Neural cell (in vitro differentiated cells): Measurements from ENCODE around the gene PCDH9. TPM values are rescaled to one million over a fixed set of nuclear protein-coding genes. Genes with fewer than 3 reads are reported as not detected.

Experiments used
- H2AFZ ChIP-seq: fragments of 200-600, 300-800 bp; sonication (generic), shearing (Covaris generic); 2 replicates; pipeline ENCODE4 v1.6.0; 2014; ENCODE audit warnings: low read depth, mild to moderate bottlenecking, antibody characterized with exemption, low read length, moderate library complexity
- H3F3A ChIP-seq: fragments of 200-600 bp; shearing (Covaris generic); 2 replicates; pipeline ENCODE4 v1.6.1; 2016; ENCODE audit warnings: mild to moderate bottlenecking, moderate library complexity, mixed read lengths, antibody characterized with exemption, low read length; ENCODE audit not compliant: insufficient read depth, poor library complexity, severe bottlenecking
- H3K27ac ChIP-seq: fragments of 200-600, 300-800 bp; sonication (generic), shearing (Covaris generic); 2 replicates; pipeline ENCODE4 v1.5.1; 2014; ENCODE audit warnings: mild to moderate bottlenecking, low read length, moderate library complexity
- H3K27me3 ChIP-seq: fragments of 300-800, 200-600 bp; sonication (generic), shearing (Covaris generic); 2 replicates; pipeline ENCODE4 v1.6.0; 2014; ENCODE audit warnings: mild to moderate bottlenecking, low read depth, low read length, moderate library complexity; ENCODE audit not compliant: insufficient read depth
- H3K36me3 ChIP-seq: fragments of 300-800, 200-600 bp; sonication (generic), shearing (Covaris generic); 2 replicates; pipeline ENCODE4 v1.5.1; 2014; ENCODE audit warnings: mild to moderate bottlenecking, antibody characterized with exemption, low read length, moderate library complexity; ENCODE audit not compliant: insufficient read depth
- H3K4me2 ChIP-seq: fragments of 300-800, 200-600 bp; sonication (generic), shearing (Covaris generic); 2 replicates; pipeline ENCODE4 v1.6.0; 2014; ENCODE audit warnings: mild to moderate bottlenecking, low read length
- H3K4me3 ChIP-seq: fragments of 300-800, 200-600 bp; sonication (generic), shearing (Covaris generic); 2 replicates; pipeline ENCODE4 v1.5.1; 2014; ENCODE audit warnings: mild to moderate bottlenecking, low read length, moderate library complexity
- H3K79me2 ChIP-seq: fragments of 200-600 bp; shearing (Covaris generic); replicated peaks from 2 replicates; pipeline ENCODE4 v1.6.0; 2014; ENCODE audit warnings: mild to moderate bottlenecking, low read length, moderate library complexity; ENCODE audit not compliant: insufficient read depth
- H3K9ac ChIP-seq: fragments of 300-800, 200-600 bp; sonication (generic), shearing (Covaris generic); 2 replicates; pipeline ENCODE4 v1.6.1; 2016; ENCODE audit warnings: mild to moderate bottlenecking, low read length, mixed read lengths
- H3K9me2 ChIP-seq: fragments of 200-600 bp; shearing (Covaris generic); 2 replicates; pipeline ENCODE4 v1.6.1; 2016; ENCODE audit warnings: mild to moderate bottlenecking, low read length, mixed read lengths; ENCODE audit not compliant: insufficient read depth
- H3K9me3 ChIP-seq: fragments of 200-600, 300-800 bp; sonication (generic), shearing (Covaris generic); 2 replicates; pipeline ENCODE4 v1.6.1; 2016; ENCODE audit warnings: mild to moderate bottlenecking, mixed run types, low read length, moderate library complexity, mixed read lengths
- H4K20me1 ChIP-seq: fragments of 200-600 bp; shearing (Covaris generic); 2 replicates; pipeline ENCODE4 v1.6.1; 2016; ENCODE audit warnings: mild to moderate bottlenecking, mixed run types; ENCODE audit not compliant: insufficient read depth
- EP300 ChIP-seq: fragments of 450-650 bp; conservative IDR thresholded peaks from 2 replicates; pipeline ENCODE4 v1.6.1; 2014; ENCODE audit warnings: antibody characterized with exemption, mild to moderate bottlenecking, moderate library complexity; ENCODE audit not compliant: poor library complexity, severe bottlenecking
- EZH2 ChIP-seq: fragments of 200-600, 300-800 bp; shearing (Covaris generic), sonication (generic); IDR thresholded peaks from 2 replicates; pipeline ENCODE4 v1.6.1; 2014; ENCODE audit warnings: antibody characterized with exemption, low read length, borderline replicate concordance, mild to moderate bottlenecking; ENCODE audit not compliant: insufficient read depth, poor library complexity, severe bottlenecking
- MXI1 ChIP-seq: fragments of 450-650 bp; conservative IDR thresholded peaks from 2 replicates; pipeline ENCODE4 v1.6.1; 2014; ENCODE audit warnings: antibody characterized with exemption, mild to moderate bottlenecking; ENCODE audit not compliant: poor library complexity, severe bottlenecking
- POLR2AphosphoS5 ChIP-seq: IDR thresholded peaks from 2 replicates; pipeline ENCODE4 v1.6.1; 2012
- RAD21 ChIP-seq: fragments of 450-650 bp; conservative IDR thresholded peaks from 2 replicates; pipeline ENCODE4 v1.6.1; 2014; ENCODE audit warnings: antibody characterized with exemption, mild to moderate bottlenecking, moderate library complexity
- SMC3 ChIP-seq: fragments of 450-650 bp; conservative IDR thresholded peaks from 2 replicates; pipeline ENCODE4 v1.6.1; 2014; ENCODE audit warnings: antibody characterized with exemption, mild to moderate bottlenecking, moderate library complexity; ENCODE audit not compliant: poor library complexity
- TAF1 ChIP-seq: IDR thresholded peaks from 2 replicates; pipeline ENCODE4 v1.6.1; 2012; ENCODE audit warnings: low read depth
- polyA plus RNA-seq: library from polyadenylated mRNA; depleted of rRNA; stranded (reverse); fragments of >200 nt; gene quantifications from 2 replicates; pipeline ENCODE4 v1.2.3, GENCODE V29; 2014
- TF ChIP-seq, protein P1 (sequence below): fragments of 450-650 bp; IDR thresholded peaks from 2 replicates; pipeline ENCODE4 v1.5.1; 2014; ENCODE audit warnings: antibody characterized with exemption, mild to moderate bottlenecking, moderate library complexity; ENCODE audit not compliant: poor library complexity, severe bottlenecking
- TF ChIP-seq, protein P2 (sequence below): IDR thresholded peaks from 2 replicates; pipeline ENCODE4 v1.6.1; 2012; ENCODE audit warnings: borderline replicate concordance

PCDH9 gene
- polyA plus RNA-seq, 1 donor from 2014 or later, result 4.6 TPM

DNA sequence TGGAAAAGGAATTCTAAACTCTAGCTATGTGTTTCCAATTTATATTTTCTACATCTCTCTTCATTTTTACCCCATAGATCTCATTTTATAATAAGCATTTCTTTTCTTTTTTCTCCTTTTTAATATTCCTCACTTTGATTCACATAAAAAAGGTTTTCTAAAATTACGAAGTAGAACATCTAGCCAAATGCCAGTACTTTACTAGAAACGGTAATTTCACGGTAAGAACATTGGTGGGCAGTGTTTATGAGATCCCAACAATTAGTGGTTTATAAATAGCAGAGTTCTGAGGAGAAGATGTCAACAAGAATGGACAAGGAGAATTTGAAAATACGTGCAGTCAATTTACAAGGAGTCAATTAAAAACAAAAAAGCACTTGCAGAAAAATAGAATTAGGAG lies 94.8 kb downstream of the PCDH9 start:
- TF ChIP-seq POLR2AphosphoS5 (no peak), EP300 (no peak), MXI1 (no peak), SMC3 (no peak)
- TF ChIP-seq, protein P1, sequence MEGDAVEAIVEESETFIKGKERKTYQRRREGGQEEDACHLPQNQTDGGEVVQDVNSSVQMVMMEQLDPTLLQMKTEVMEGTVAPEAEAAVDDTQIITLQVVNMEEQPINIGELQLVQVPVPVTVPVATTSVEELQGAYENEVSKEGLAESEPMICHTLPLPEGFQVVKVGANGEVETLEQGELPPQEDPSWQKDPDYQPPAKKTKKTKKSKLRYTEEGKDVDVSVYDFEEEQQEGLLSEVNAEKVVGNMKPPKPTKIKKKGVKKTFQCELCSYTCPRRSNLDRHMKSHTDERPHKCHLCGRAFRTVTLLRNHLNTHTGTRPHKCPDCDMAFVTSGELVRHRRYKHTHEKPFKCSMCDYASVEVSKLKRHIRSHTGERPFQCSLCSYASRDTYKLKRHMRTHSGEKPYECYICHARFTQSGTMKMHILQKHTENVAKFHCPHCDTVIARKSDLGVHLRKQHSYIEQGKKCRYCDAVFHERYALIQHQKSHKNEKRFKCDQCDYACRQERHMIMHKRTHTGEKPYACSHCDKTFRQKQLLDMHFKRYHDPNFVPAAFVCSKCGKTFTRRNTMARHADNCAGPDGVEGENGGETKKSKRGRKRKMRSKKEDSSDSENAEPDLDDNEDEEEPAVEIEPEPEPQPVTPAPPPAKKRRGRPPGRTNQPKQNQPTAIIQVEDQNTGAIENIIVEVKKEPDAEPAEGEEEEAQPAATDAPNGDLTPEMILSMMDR, result no peak
- H3K36me3 ChIP-seq, result no peaks in the 10 kb centered on the region
- no peaks in the 10 kb centered on the region for H3K79me2 ChIP-seq
- H3K9me2 ChIP-seq, result no peaks in the 10 kb centered on the region
- H3K27ac ChIP-seq, result no peak overlapping the region
- no peaks in the 10 kb centered on the region for H3K9me3 ChIP-seq
- H3K4me3 ChIP-seq, result no peak overlapping the region
- H3K9ac ChIP-seq, result no peak overlapping the region
- H4K20me1 ChIP-seq, result no peaks in the 10 kb centered on the region
- peaks cover 6% of the 10 kb centered on the region for H3F3A ChIP-seq
- H2AFZ ChIP-seq, result no peak overlapping the region
- H3K4me2 ChIP-seq, result no peak overlapping the region
- H3K27me3 ChIP-seq, result peaks cover 3% of the 10 kb centered on the region

GRCh38 chr13:67134417-67135129 lies 95.6 kb downstream of the PCDH9 start:
- H3K9me3 ChIP-seq, result no peaks in the 10 kb centered on the region
- no peak overlapping the region for H2AFZ ChIP-seq
- no peaks in the 10 kb centered on the region for H3K36me3 ChIP-seq
- H3K9ac ChIP-seq, result no peak overlapping the region
- no peak overlapping the region for H3K4me3 ChIP-seq
- peaks cover 3% of the 10 kb centered on the region for H3K27me3 ChIP-seq
- TF ChIP-seq RAD21 (no peak), EZH2 (no peak), POLR2AphosphoS5 (no peak), TAF1 (no peak), MXI1 (no peak), EP300 (no peak), SMC3 (no peak)
- TF ChIP-seq, protein P1, result no peak
- TF ChIP-seq, protein P2, sequence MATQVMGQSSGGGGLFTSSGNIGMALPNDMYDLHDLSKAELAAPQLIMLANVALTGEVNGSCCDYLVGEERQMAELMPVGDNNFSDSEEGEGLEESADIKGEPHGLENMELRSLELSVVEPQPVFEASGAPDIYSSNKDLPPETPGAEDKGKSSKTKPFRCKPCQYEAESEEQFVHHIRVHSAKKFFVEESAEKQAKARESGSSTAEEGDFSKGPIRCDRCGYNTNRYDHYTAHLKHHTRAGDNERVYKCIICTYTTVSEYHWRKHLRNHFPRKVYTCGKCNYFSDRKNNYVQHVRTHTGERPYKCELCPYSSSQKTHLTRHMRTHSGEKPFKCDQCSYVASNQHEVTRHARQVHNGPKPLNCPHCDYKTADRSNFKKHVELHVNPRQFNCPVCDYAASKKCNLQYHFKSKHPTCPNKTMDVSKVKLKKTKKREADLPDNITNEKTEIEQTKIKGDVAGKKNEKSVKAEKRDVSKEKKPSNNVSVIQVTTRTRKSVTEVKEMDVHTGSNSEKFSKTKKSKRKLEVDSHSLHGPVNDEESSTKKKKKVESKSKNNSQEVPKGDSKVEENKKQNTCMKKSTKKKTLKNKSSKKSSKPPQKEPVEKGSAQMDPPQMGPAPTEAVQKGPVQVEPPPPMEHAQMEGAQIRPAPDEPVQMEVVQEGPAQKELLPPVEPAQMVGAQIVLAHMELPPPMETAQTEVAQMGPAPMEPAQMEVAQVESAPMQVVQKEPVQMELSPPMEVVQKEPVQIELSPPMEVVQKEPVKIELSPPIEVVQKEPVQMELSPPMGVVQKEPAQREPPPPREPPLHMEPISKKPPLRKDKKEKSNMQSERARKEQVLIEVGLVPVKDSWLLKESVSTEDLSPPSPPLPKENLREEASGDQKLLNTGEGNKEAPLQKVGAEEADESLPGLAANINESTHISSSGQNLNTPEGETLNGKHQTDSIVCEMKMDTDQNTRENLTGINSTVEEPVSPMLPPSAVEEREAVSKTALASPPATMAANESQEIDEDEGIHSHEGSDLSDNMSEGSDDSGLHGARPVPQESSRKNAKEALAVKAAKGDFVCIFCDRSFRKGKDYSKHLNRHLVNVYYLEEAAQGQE, result no peak
- H3K4me2 ChIP-seq, result no peak overlapping the region
- H4K20me1 ChIP-seq, result no peaks in the 10 kb centered on the region
- no peaks in the 10 kb centered on the region for H3K79me2 ChIP-seq
- peaks cover 4% of the 10 kb centered on the region for H3F3A ChIP-seq
- H3K27ac ChIP-seq, result no peak overlapping the region
- no peaks in the 10 kb centered on the region for H3K9me2 ChIP-seq
